ENCODE measurements around the gene HSPA2.

HSPA2 gene

DNA sequence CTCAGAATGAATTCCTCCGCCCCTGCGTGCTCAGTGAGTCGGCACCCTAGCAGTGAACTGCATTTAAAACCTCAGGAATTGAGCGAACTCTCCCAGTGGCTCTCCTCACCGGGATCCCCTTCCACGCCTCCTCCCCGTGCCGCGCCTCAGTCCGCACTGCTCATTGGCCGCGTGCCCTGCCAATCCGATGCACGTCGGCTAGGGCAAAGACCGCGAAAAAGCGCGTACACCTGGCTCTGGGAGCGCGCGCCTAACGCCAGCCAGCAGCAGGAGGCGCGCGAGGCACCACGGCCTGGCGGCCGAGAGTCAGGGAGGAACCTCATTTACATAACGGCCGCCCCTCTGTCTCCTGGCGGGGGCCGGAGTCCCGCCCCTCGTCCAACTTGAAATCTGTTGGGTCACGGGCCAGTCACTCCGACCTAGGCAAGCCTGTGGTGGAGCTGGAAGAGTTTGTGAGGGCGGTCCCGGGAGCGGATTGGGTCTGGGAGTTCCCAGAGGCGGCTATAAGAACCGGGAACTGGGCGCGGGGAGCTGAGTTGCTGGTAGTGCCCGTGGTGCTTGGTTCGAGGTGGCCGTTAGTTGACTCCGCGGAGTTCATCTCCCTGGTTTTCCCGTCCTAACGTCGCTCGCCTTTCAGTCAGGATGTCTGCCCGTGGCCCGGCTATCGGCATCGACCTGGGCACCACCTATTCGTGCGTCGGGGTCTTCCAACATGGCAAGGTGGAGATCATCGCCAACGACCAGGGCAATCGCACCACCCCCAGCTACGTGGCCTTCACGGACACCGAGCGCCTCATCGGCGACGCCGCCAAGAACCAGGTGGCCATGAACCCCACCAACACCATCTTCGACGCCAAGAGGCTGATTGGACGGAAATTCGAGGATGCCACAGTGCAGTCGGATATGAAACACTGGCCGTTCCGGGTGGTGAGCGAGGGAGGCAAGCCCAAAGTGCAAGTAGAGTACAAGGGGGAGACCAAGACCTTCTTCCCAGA is at the start of gene HSPA2:
TSS of gene HSPA2 (plus strand) at position 534 of the 995 bp plus-strand sequence. CDS start at position 643, 109 bp downstream.
- DNase-seq (ENCODE audit: low spot score): peak; percentile 100

- DNase-seq (ENCODE audit: low spot score): no peak
Observed at GRCh38 chr14:64491637-64492036, 48.9 kb upstream of the HSPA2 start.

DNA sequence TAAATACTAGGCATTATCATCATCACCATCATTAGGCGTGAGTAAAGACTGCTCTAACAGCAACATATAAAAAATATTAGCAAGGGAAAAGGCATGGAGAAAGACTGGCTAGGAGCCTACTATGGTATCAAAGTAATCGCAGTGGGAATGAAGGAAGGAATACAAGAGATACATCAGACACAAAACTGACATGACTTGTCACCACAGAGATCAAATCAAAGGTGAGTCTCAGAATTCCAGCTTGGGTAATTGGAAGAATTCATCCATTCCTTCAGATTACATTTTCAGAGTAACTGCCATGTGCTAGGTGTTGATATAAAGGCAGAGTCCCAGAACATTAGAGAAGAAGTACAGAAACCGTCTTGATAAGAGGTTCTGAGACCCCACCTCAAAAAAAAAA is 47.1 kb upstream of the HSPA2 start:
- no peak for DNase-seq (ENCODE audit: low spot score)

DNA sequence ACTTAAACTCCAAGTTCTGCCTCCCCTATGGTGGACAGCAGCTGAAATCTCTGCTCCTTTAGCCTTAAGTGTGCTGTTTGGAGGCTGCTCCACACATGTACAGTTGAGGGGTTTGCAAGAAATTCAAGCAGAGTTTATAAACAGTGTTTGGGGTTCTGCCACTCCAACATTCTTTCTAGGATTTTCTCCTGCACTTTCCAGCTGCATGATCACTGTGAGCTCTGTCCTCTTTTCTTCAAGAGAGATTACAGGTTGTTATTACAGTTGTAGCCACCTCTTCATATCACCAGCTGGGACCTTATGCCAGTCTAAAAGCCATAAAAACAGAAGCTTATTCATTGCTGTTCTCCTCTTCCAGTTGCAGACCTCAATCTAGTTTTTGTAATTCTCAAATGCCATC is 45.3 kb upstream of the HSPA2 start:
- DNase-seq (ENCODE audit: low spot score): no peak

DNA sequence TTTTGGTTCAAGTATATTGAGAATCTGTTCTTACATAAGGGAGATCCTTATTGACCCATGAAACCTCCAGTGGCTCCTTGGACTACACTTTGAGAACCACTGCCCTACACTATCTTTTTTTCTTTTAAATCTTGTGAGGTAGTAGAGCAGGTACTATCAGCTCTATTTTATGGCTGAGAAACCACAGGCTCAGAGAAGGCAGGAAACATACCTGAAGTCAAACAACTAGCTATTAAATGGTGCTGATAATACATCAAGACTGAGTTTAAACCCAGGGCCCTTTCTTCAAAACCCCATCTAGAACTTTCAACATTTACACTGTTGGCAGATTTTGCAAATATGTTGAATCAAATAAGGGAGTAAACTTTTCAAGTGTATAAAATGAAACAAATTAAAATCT is 43.8 kb upstream of the HSPA2 start:
- DNase-seq (ENCODE audit: low spot score): no peak

DNA sequence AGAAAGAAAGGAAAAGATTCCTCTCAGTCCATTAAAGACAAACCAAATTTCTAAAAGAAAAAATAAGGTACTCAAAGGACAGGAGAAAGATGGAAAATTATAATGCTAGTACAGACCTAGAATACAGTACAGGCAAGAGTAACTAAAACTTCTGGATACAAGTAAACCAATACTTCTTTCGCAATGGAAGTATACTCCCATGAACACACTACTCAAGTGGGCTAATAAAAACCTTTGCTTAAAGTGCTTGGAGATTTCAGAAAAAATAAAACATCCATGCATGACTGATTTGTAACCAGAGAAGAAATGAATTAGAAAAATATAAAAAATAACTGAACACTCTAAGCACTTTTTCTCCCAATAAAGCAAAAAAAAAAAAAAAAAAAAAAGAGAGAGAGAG is 40.5 kb upstream of the HSPA2 start:
- DNase-seq (ENCODE audit: low spot score): no peak

DNA sequence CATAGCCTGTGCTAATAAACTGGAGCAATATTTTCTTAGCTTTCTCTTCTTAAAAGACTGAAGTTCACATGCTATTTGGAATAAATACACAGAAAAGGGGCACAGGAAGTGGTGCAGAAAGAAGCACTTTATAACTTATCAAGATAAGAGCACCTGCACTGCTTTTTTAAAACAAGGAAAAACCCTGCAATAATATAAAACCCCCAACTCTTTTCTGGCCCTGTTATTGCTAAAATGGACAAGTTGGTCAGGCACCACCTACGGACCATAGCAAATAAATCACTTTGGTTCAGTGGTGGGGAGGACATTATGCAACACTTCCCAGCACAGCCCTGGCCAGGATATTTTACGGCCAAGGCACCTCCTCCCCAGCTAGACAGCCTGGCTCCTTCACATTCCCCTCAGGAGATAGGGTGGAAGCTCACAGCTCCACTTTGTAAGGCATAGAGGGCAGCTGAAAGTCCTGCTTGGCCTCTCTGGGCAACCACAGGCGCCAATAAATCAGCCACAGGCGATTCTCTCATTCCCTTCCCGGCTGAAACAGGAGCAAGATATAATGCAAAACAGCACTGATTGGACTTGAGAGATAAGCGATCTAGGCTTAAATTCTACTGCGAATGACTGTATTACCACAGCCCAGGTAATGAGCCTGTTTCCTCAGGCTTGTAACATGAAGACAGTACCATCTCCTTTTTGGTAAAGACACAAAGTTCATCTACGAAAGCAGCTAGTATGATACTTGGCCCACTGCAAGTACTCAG is 39.0 kb upstream of the HSPA2 start:
- no peak for DNase-seq (ENCODE audit: low spot score)

- DNase-seq (ENCODE audit: low spot score): no peak
Observed at GRCh38 chr14:64502456-64502855, 38.1 kb upstream of the HSPA2 start.

GRCh38 chr14:64502887-64503433 is 37.6 kb upstream of the HSPA2 start:
- DNase-seq (ENCODE audit: low spot score): peak; percentile 54

DNA sequence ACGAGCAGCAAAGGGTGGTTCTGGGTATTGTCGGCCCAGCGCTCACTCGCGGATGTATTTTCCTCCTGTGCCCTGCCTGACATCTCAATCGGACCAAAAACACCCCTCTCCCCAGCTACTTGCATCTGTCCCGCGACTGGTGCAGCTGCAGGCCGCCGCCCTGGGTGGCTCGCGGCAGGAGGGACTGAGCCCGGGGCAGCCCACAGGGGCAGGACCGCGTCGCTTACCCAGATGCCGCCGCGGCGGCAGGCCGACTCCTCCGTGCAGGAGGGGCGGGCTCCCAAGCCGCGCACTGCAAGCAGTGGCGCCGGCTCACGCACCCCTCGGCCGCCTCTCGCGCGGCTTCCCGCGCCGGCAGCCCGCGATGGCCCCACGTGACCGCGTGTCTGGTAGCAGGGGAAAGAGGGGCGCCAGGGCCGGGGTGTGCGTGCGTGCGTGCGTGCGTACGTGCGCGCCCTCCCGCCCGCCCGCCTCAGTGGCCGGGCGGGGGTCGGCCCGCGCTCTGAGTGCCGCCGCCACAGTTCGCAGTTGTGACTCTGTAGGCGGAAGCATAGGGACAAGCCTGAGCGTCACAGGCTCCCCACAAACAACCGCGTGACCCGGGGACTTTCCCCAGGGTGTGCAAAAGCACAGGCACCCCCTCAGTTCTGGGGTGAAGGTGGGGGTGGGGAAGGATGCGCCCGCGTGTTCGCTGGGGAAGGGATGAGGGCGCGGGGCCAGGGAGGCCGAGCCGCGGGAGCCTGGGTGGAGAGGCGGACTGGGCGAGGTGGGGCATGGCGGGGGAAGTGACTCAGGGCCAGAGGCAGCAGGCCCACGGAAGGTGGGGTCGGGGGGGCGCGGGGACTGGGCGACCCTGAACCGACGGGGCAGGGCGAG is 36.9 kb upstream of the HSPA2 start, which contains the start of gene ZBTB25:
TSS of gene ZBTB25 (minus strand) at position 405 of the 876 bp plus-strand sequence. CDS start 13,305 bp downstream, outside the sequence.
- peak; percentile 89 for DNase-seq (ENCODE audit: low spot score)

DNA sequence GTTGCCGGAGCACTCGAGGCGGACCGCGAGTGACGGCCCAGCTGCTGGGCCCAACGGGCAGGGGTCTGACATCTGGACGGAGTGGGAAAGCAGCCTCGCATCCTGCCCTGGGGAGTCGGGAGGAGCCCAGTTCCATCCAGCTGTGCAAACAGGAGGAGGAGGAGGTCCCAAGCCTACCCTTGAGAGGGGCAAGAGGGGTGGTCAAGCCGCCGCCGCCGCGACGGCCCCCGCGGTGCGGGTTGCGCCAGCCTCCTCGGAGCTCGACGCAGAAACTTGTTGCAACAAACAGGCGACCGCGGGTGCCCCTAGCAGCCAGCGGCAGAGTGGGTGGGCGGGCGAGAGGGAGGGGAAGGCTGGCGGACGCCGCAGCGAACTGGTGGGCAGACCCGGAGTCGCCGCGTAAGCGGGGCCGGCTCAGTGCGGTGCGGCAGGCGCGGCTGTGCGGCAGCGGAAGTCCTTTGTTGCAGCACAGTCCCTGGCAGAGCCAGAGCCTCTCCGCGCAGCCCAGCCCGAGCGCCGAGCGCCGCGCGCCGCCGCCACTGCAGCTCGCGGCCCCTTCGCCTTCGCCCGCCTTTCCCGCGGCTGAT is 36.1 kb upstream of the HSPA2 start, which contains the start of gene ZBTB1:
TSS of gene ZBTB1 (plus strand) at position 461 of the 587 bp plus-strand sequence. CDS start 16,735 bp downstream, outside the sequence.
- peak; percentile 56 for DNase-seq (ENCODE audit: low spot score)

DNA sequence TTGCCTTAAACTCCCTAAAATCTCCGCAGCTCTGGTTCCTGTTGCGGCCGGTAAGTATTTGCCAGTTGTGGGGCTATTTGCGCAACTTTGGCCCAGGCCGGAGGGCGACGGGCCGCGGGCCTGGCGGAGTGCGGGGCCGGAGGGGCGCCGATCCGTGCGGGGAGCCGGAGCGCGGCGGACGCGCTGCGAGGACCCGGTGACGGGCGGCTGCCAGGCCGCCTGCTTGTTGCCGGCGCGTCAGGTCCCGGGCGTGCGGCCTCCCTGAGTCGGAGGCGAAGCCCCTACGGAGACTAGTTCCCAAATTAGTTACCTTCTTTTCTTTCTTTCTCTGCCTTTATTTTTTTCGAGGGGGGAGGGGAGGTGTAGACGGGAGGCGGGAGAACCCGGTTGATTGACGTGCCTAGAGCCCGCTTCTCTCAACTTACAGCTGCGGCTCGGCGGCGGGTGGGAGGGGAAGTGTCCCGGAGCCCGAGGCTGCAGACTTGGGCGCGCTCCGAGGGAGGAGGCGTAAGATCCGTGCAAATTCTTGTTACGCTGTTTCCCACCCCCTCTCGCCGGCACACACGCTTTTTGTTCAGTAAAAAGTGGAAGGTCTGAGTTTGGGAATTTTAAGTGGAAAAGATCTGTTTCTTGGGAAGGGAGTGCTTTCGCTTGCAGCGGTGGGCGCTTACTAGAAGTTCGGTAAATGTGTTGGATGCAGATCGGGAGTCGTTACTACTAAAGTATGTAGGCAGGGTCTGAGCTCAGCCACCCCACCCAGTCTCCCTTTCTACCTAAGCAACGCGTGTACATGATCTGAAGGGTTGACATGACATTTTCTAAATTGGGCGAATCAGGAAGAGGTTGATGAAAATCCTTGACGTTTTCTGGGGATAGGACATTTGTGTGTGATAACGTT is 35.4 kb upstream of the HSPA2 start:
- peak; percentile 91 for DNase-seq (ENCODE audit: low spot score)

DNA sequence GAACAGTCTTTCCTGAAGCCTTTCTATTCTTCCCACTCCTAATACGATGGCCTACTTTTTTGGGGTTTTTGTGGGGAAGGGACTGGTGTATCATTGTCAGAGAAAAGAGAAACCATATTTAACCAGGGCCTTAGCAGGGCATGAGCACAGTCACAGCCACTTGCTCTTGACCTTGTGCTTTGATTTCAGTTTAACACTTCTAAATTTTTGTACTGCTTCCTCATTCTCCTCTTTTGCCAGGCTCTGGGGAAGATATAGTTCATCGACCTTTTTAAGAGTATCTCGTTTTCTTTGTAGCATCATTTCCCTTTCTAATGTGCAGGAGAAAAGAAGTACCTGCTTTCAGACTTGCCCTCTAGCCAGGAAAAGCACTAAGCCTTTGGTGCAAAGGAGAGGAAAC is 33.8 kb upstream of the HSPA2 start:
- DNase-seq (ENCODE audit: low spot score): no peak

GRCh38 chr14:64507376-64508156 is 33.0 kb upstream of the HSPA2 start:
- DNase-seq (ENCODE audit: low spot score): no peak

- no peak for DNase-seq (ENCODE audit: low spot score)
Observed at GRCh38 chr14:64508215-64508776, 32.2 kb upstream of the HSPA2 start.

DNA sequence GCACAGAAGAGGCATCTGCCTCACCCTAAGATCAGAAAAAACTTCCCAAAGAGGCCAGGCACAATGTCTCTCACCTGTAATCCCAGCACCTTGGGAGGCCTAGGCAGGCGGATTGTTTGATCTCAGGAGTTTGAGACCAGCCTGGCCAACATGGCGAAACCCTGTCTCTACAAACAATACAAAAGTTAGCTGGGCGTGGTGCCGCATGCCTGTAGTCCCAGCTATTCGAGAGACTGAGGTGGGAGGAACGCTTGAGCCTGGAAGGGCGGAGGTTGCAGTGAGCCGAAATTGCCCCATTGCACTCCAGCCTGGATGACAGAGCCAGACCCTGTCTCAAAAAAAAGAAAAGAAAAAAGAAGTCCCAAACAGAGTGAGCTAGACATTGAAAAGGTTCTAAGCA is 31.5 kb upstream of the HSPA2 start:
- no peak for DNase-seq (ENCODE audit: low spot score)

DNA sequence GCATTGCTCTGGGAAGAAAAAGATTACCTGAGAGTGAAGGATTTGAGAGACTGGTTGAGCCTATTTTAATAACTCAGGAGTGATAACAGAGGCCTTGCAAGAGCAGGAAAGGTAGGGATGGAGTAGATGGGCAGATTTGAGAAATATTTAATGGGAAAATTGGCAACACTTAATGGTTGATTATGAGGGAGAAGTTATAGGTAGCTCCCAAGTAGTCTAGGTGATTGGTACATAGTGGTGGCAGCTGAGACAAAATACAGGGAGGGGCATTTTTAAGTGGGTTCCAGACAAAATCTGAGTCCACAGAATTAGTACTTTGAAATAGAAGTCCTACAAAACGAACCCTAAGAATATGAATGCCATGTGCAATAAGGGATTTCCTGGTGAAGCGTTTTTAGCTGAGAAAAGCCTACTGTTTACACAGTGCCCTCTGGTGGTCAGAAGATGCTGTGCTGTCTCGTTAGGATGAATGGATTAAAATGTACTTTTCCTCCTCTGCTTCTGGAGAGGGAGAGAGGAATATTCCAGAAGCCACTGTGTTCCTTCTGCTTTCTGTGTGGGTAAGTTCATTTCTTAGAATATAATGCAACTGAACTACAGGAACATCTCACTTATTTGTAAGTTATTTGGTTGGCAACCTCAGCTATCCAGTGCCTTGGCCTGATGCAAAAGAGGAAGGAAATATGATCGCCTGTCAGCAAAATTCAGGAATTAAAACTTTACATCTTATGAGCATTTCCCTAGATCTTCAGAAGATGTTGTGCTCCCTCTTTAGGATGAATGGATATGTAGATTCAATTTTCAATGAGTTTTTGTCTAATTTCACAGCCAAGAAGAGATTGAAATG is 29.5 kb upstream of the HSPA2 start:
- DNase-seq (ENCODE audit: low spot score): peak; percentile 92

DNA sequence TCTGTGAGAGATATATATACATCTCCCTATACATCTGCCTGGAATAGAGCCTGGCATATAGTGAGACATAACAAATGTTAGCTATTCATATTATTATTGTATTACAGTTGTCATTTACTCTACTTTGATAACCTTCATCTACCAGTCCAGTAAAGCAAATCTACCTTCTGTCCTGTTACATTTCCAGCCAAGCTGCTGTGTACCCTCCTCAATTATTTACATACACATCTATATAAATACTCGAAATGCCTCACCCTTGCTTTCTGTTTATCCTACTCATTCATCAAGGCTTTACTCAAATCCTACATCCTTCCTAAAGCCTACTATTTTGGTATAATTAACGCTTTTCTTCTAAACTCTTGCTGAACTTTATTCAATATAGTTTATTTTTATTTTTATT is 27.3 kb upstream of the HSPA2 start:
- no peak for DNase-seq (ENCODE audit: low spot score)
